Hepatocyte (in vitro differentiated cells): Measurements from ENCODE around the gene HYAL3. TPM values are rescaled to one million over a fixed set of nuclear protein-coding genes. Genes with fewer than 3 reads are reported as not detected.
A peak's percentile ranks its signal among the peaks of the same experiment; 100 is the strongest.

Experiments
- DNase-seq: peaks from one replicate; pipeline ENCODE4 v3.0.0-alpha.2; 2016; ENCODE audit warnings: low spot score
- H2AFZ ChIP-seq: fragments of 200-600 bp; sonication (generic); 2 replicates; pipeline ENCODE4 v1.6.0; 2016; ENCODE audit warnings: antibody characterized with exemption, mild to moderate bottlenecking
- H3K27ac ChIP-seq: fragments of 200-600 bp; sonication (generic); 2 replicates; pipeline ENCODE4 v1.5.1; 2016; ENCODE audit warnings: mild to moderate bottlenecking
- H3K27me3 ChIP-seq: fragments of 200-600 bp; sonication (generic); 2 replicates; pipeline ENCODE4 v1.6.1; 2016
- H3K36me3 ChIP-seq: fragments of 200-600 bp; sonication (generic); replicated peaks from 2 replicates; pipeline ENCODE4 v1.5.1; 2016; ENCODE audit warnings: low read depth; ENCODE audit not compliant: insufficient read depth
- H3K4me1 ChIP-seq: fragments of 200-600 bp; sonication (generic); 2 replicates; pipeline ENCODE4 v1.5.1; 2016; ENCODE audit warnings: mild to moderate bottlenecking, moderate library complexity; ENCODE audit not compliant: insufficient read depth
- H3K4me2 ChIP-seq: fragments of 200-600 bp; sonication (generic); 2 replicates; pipeline ENCODE4 v1.6.0; 2016
- H3K4me3 ChIP-seq: fragments of 200-600 bp; sonication (generic); 2 replicates; pipeline ENCODE4 v1.5.1; 2016; ENCODE audit warnings: mild to moderate bottlenecking
- H3K79me2 ChIP-seq: fragments of 200-600 bp; sonication (generic); 2 replicates; pipeline ENCODE4 v1.6.0; 2017; ENCODE audit warnings: mild to moderate bottlenecking
- H3K9me2 ChIP-seq: fragments of 200-600 bp; sonication (generic); replicated peaks from 2 replicates; pipeline ENCODE4 v1.6.0; 2017; ENCODE audit warnings: mild to moderate bottlenecking; ENCODE audit not compliant: insufficient read depth
- H3K9me3 ChIP-seq: fragments of 200-600 bp; sonication (generic); 2 replicates; pipeline ENCODE4 v1.5.1; 2016; ENCODE audit warnings: low read depth, mild to moderate bottlenecking
- H4K20me1 ChIP-seq: fragments of 200-600 bp; sonication (generic); 2 replicates; pipeline ENCODE4 v1.6.0; 2016; ENCODE audit warnings: mild to moderate bottlenecking; ENCODE audit not compliant: insufficient read depth, poor library complexity, severe bottlenecking
- EZH2 ChIP-seq: fragments of 200-600 bp; sonication (generic); IDR thresholded peaks from 2 replicates; pipeline ENCODE4 v1.6.1; 2016; ENCODE audit warnings: antibody characterized with exemption, mild to moderate bottlenecking, borderline replicate concordance
- EZH2phosphoT487 ChIP-seq: fragments of 200-600 bp; sonication (generic); IDR thresholded peaks from one replicate; pipeline ENCODE4 v1.6.1; 2018; ENCODE audit warnings: antibody characterized with exemption, mild to moderate bottlenecking, low read depth, moderate library complexity; ENCODE audit not compliant: unreplicated experiment, severe bottlenecking
- whole genome bisulfite sequencing: methylation state at CpG from one replicate; pipeline ENCODE4 v1.1.6; 2016; ENCODE audit warnings: low lambda C conversion rate; ENCODE audit errors: missing lambda C conversion rate; 5-methylcytosine and 5-hydroxymethylcytosine counted together
- polyA plus RNA-seq: library from polyadenylated mRNA; unstranded; fragments of >200 nt; fragmentation: Nextera tagmentation; extraction: Ambion mirVana; gene quantifications from 2 replicates; pipeline ENCODE4 v1.2.1, GENCODE V29; 2016
- total RNA-seq: library from RNA; depleted of rRNA; stranded (reverse); fragments of >200 nt; gene quantifications from 2 replicates; pipeline ENCODE4 v1.2.3, GENCODE V29; 2014
- TF ChIP-seq, protein P1 (sequence below): fragments of 200-600 bp; sonication (generic); IDR thresholded peaks from 2 replicates; pipeline ENCODE4 v1.5.1; 2016; ENCODE audit warnings: antibody characterized with exemption, mild to moderate bottlenecking; ENCODE audit not compliant: poor library complexity

The HYAL3 gene
- total and polyA plus RNA-seq, 2 experiments from 2014 or later = 3.7 to 7.0 TPM

GRCh38 chr3:50322386-50323091, 23.3 kb upstream of the HYAL3 start, which contains the start of gene HYAL2:
Gene HYAL2, minus strand, starts transcription at chr3:50322745. Its CDS starts 2,256 bp downstream, at chr3:50320489.
- H3K27me3 ChIP-seq = no peaks in the 10 kb centered on the region
- H3K9me3 ChIP-seq = no peaks in the 10 kb centered on the region
- TF ChIP-seq EZH2phosphoT487 (no peak), EZH2 (no peak)
- TF ChIP-seq, protein P1, sequence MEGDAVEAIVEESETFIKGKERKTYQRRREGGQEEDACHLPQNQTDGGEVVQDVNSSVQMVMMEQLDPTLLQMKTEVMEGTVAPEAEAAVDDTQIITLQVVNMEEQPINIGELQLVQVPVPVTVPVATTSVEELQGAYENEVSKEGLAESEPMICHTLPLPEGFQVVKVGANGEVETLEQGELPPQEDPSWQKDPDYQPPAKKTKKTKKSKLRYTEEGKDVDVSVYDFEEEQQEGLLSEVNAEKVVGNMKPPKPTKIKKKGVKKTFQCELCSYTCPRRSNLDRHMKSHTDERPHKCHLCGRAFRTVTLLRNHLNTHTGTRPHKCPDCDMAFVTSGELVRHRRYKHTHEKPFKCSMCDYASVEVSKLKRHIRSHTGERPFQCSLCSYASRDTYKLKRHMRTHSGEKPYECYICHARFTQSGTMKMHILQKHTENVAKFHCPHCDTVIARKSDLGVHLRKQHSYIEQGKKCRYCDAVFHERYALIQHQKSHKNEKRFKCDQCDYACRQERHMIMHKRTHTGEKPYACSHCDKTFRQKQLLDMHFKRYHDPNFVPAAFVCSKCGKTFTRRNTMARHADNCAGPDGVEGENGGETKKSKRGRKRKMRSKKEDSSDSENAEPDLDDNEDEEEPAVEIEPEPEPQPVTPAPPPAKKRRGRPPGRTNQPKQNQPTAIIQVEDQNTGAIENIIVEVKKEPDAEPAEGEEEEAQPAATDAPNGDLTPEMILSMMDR = no peak
- H3K9me2 ChIP-seq = no peaks in the 10 kb centered on the region
- peaks cover 3% of the 10 kb centered on the region for H4K20me1 ChIP-seq
- peak within 1 kb of the TSS; percentile 97 for H3K4me2 ChIP-seq
- peaks cover 48% of the 10 kb centered on the region for H3K79me2 ChIP-seq
- peak within 1 kb of the TSS; percentile 88 for H3K4me3 ChIP-seq
- peaks cover 51% of the 10 kb centered on the region for H3K4me1 ChIP-seq
- WGBS = 44% methylated on average over 31 of the region's 31 CpGs
- H2AFZ ChIP-seq = peak within 1 kb of the TSS; percentile 84
- DNase-seq = no peak
- no peaks in the 10 kb centered on the region for H3K36me3 ChIP-seq
- H3K27ac ChIP-seq = peak within 1 kb of the TSS; percentile 100

DNA sequence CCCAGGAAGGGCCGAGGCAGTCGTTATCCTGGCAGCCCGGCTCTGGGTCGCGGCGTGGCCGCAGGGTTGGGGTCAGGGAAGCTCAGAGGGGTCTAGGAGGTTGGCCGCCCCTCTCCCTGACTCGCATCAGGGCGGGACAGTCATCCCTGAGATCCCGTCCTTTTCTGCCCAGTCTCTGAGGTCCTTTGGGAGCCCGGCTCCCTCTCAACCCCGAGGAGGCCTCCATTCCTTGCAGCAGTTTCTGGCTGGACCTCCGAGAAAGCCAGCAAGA, 22.8 kb upstream of the HYAL3 start:
- Histone ChIP-seq H3K4me2 (peak overlapping the region; percentile 97), H3K4me1 (peaks cover 51% of the 10 kb centered on the region), H3K27me3 (no peaks in the 10 kb centered on the region), H3K4me3 (peak overlapping the region; percentile 88), H3K27ac (peak overlapping the region; percentile 100), H3K9me2 (no peaks in the 10 kb centered on the region), H3K36me3 (no peaks in the 10 kb centered on the region), H3K79me2 (peaks cover 44% of the 10 kb centered on the region), H4K20me1 (peaks cover 5% of the 10 kb centered on the region), H3K9me3 (no peaks in the 10 kb centered on the region), H2AFZ (peak overlapping the region; percentile 84)
- no peak for DNase-seq
- 10% methylated on average over 14 of the region's 14 CpGs for WGBS
- TF ChIP-seq, protein P1 = no peak
- no peak for TF ChIP-seq EZH2phosphoT487
- no peak for TF ChIP-seq EZH2

GRCh38 chr3:50321336-50322114, 22.3 kb upstream of the HYAL3 start:
- no peaks in the 10 kb centered on the region for H3K36me3 ChIP-seq
- H3K4me2 ChIP-seq = peak overlapping the region; percentile 97
- peaks cover 52% of the 10 kb centered on the region for H3K4me1 ChIP-seq
- no peaks in the 10 kb centered on the region for H3K27me3 ChIP-seq
- TF ChIP-seq, protein P1 = peak; percentile 67
- no peak for TF ChIP-seq EZH2
- peak overlapping the region; percentile 88 for H3K4me3 ChIP-seq
- peaks cover 39% of the 10 kb centered on the region for H3K79me2 ChIP-seq
- H3K27ac ChIP-seq = peak overlapping the region; percentile 100
- no peaks in the 10 kb centered on the region for H3K9me2 ChIP-seq
- WGBS = 0% methylated on average over 15 of the region's 59 CpGs
- H2AFZ ChIP-seq = peak overlapping the region; percentile 84
- H3K9me3 ChIP-seq = no peaks in the 10 kb centered on the region
- DNase-seq = peak; percentile 97
- peaks cover 4% of the 10 kb centered on the region for H4K20me1 ChIP-seq
